MCF 10A (cell line): Measurements from ENCODE around the gene PUS3. TPM values are rescaled to one million over a fixed set of nuclear protein-coding genes. Genes with fewer than 3 reads are reported as not detected.
A peak's percentile ranks its signal among the peaks of the same experiment; 100 is the strongest.

Source experiments
- BruUV-seq: library from RNA; stranded (reverse); fragments of 400-500 nt; replicated peaks from 2 replicates; lab custom pipeline; 2021; lab: Mats Ljungman, UMichigan
- CTCF ChIA-PET: fragments of 300-600 bp; sonication (Branson Sonifier 250); formaldehyde crosslinking; extraction: SDS; loops from one replicate; lab custom pipeline; 2021; ENCODE audit warnings: antibody characterized with exemption, inconsistent platforms; lab: Yijun Ruan, JAX
- POLR2A ChIA-PET: fragments of 300-600, 350-650 bp; sonication (Branson Sonifier 250); formaldehyde crosslinking; extraction: SDS; loops from one replicate; lab custom pipeline; 2020; ENCODE audit warnings: antibody characterized with exemption, inconsistent platforms; lab: Yijun Ruan, JAX
- DNase-seq: peaks from one replicate; pipeline ENCODE4 v3.0.0-alpha.2; 2018; ENCODE audit not compliant: unreplicated experiment
- H3K27ac Mint-ChIP-seq: one replicate; pipeline ENCODE4 v1.8.0; 2022; ENCODE audit warnings: mild to moderate bottlenecking, low read depth, mixed read lengths; ENCODE audit not compliant: unreplicated experiment
- H3K27me3 Mint-ChIP-seq: one replicate; pipeline ENCODE4 v1.8.0; 2022; ENCODE audit warnings: mixed read lengths; ENCODE audit not compliant: insufficient read depth, unreplicated experiment
- H3K36me3 Mint-ChIP-seq: one replicate; pipeline ENCODE4 v1.8.0; 2022; ENCODE audit warnings: mild to moderate bottlenecking, moderate library complexity, mixed read lengths; ENCODE audit not compliant: insufficient read depth, unreplicated experiment
- H3K4me1 Mint-ChIP-seq: one replicate; pipeline ENCODE4 v1.8.0; 2022; ENCODE audit warnings: mixed read lengths; ENCODE audit not compliant: insufficient read depth, unreplicated experiment
- H3K4me3 Mint-ChIP-seq: one replicate; pipeline ENCODE4 v1.8.0; 2022; ENCODE audit warnings: mild to moderate bottlenecking, moderate library complexity, mixed read lengths; ENCODE audit not compliant: unreplicated experiment
- H3K9me3 Mint-ChIP-seq: one replicate; pipeline ENCODE4 v1.8.0; 2022; ENCODE audit warnings: mixed read lengths; ENCODE audit not compliant: unreplicated experiment
- CTCF ChIP-seq: fragments of 200-600 bp; IDR thresholded peaks from one replicate; pipeline ENCODE4 v1.8.0; 2022; ENCODE audit warnings: antibody characterized with exemption, mild to moderate bottlenecking; ENCODE audit not compliant: unreplicated experiment
- intact Hi-C: fragments of 100-400 bp; cut with micrococcal nuclease; formaldehyde crosslinking; loops from 2 replicates; pipeline ENCODE4 v1.14.1; 2022
- total RNA-seq: library from RNA; stranded (reverse); gene quantifications from 2 replicates; pipeline ENCODE4 v1.2.3, GENCODE V29; 2022

PUS3 gene
- total RNA-seq, 1 experiment from 2014 or later, result 16.5 TPM

GRCh38 chr11:125890447-125891100 is 12.4 kb downstream of the PUS3 start:
- Mint-ChIP-seq H3K36me3 (peaks cover 19% of the 10 kb centered on the region), H3K4me1 (peaks cover 19% of the 10 kb centered on the region), H3K27me3 (no peaks in the 10 kb centered on the region), H3K27ac (peak overlapping the region; percentile 8), H3K9me3 (no peaks in the 10 kb centered on the region), H3K4me3 (no peak overlapping the region)
- BruUV-seq, result TSS peak; percentile 2
- intact Hi-C loops, result no loop called here
- ChIA-PET CTCF (interaction anchor here (0.6 to 0.9 kb wide), 2 partner anchors 747 to 936 kb away, joined by 3 read pairs; partner anchors contain the start of gene CCDC15), POLR2A (interaction anchor here (0.6 to 1.8 kb wide), 2 partner anchors 12 to 679 kb away, joined by 5 to 10 read pairs; partner anchors contain the start of gene PUS3)
- TF ChIP-seq CTCF, result no peak
- no peak for DNase-seq

GRCh38 chr11:125887373-125888324 is 15.4 kb downstream of the PUS3 start, which contains the start of gene HYLS1:
TSS of gene HYLS1 (plus strand) at chr11:125887668. CDS start at chr11:125899369, 11,701 bp downstream.
- Mint-ChIP-seq H3K27me3 (no peaks in the 10 kb centered on the region), H3K4me1 (peaks cover 15% of the 10 kb centered on the region), H3K36me3 (no peaks in the 10 kb centered on the region), H3K9me3 (no peaks in the 10 kb centered on the region), H3K4me3 (peak within 1 kb of the TSS; percentile 83), H3K27ac (peak within 1 kb of the TSS; percentile 70)
- CTCF ChIA-PET, result interaction anchor here (0.5 to 2.3 kb wide), 19 partner anchors 8 to 1893 kb away, joined by 3 to 18 read pairs (median 4); partner anchors contain the start of genes PUS3 and STT3A
- TF ChIP-seq CTCF, result no peak
- intact Hi-C loops, result no loop called here
- POLR2A ChIA-PET, result interaction anchor here (0.6 to 3.0 kb wide), 20 partner anchors 9 to 1214 kb away, joined by 3 to 25 read pairs (median 4); partner anchors contain the start of genes CHEK1, EI24, PUS3 and RPUSD4
- BruUV-seq, result no TSS peak
- peak; percentile 96 for DNase-seq

- H3K27me3 Mint-ChIP-seq, result no peaks in the 10 kb centered on the region
- TF ChIP-seq CTCF, result no peak
- H3K4me1 Mint-ChIP-seq, result peaks cover 11% of the 10 kb centered on the region
- ChIA-PET CTCF (interaction anchor here (0.6 to 2.3 kb wide), 10 partner anchors 8 to 908 kb away, joined by 3 to 18 read pairs (median 4); no protein-coding TSS in a partner anchor), POLR2A (interaction anchor here (0.7 to 3.0 kb wide), 13 partner anchors 10 to 804 kb away, joined by 3 to 25 read pairs (median 4); partner anchors contain the start of genes CHEK1, EI24, PUS3 and RPUSD4)
- H3K4me3 Mint-ChIP-seq, result peak overlapping the region; percentile 83
- peak; percentile 57 for DNase-seq
- BruUV-seq, result TSS peak; percentile 43
- no peaks in the 10 kb centered on the region for H3K9me3 Mint-ChIP-seq
- no peaks in the 10 kb centered on the region for H3K36me3 Mint-ChIP-seq
- peak overlapping the region; percentile 70 for H3K27ac Mint-ChIP-seq
- intact Hi-C loops, result no loop called here
Observed at GRCh38 chr11:125886997-125887372, 16.0 kb downstream of the PUS3 start.
